HEK293T (cell line): ENCODE data around the gene DLX6.

ENCODE experiments used
- CTCF ChIA-PET: fragments of 350-600 bp; formaldehyde crosslinking; extraction: SDS; loops from one replicate; lab custom pipeline; 2021; ENCODE audit warnings: antibody characterized with exemption, inconsistent platforms; lab: Yijun Ruan, JAX
- POLR2A ChIA-PET: fragments of 350-600 bp; formaldehyde crosslinking; extraction: SDS; loops from one replicate; lab custom pipeline; 2020; ENCODE audit warnings: antibody characterized with exemption, inconsistent platforms; lab: Yijun Ruan, JAX
- DNase-seq: peaks from one replicate; pipeline ENCODE4 v3.0.0; 2012; ENCODE audit warnings: mixed read lengths; ENCODE audit errors: extremely low spot score
- ARNT ChIP-seq: fragments of 450-650 bp; IDR thresholded peaks from 2 replicates; pipeline ENCODE4 v1.6.1; 2017; ENCODE audit warnings: mild to moderate bottlenecking
- BHLHE40 ChIP-seq: fragments of 450-650 bp; IDR thresholded peaks from 2 replicates; pipeline ENCODE4 v1.6.1; 2016; ENCODE audit warnings: mild to moderate bottlenecking, moderate library complexity, borderline replicate concordance
- CTBP1 ChIP-seq: fragments of 450-650 bp; IDR thresholded peaks from 2 replicates; pipeline ENCODE4 v1.6.1; 2016; ENCODE audit warnings: borderline replicate concordance
- ELF4 ChIP-seq: fragments of 450-650 bp; IDR thresholded peaks from 2 replicates; pipeline ENCODE4 v1.6.1; 2017; ENCODE audit warnings: antibody characterized with exemption
- FOXA1 ChIP-seq: fragments of 450-650 bp; IDR thresholded peaks from 2 replicates; pipeline ENCODE4 v1.6.1; 2016; ENCODE audit warnings: mild to moderate bottlenecking
- FOXK2 ChIP-seq: fragments of 450-650 bp; IDR thresholded peaks from 2 replicates; pipeline ENCODE4 v1.6.1; 2016; ENCODE audit warnings: mild to moderate bottlenecking
- FOXM1 ChIP-seq: fragments of 450-650 bp; IDR thresholded peaks from 2 replicates; pipeline ENCODE4 v1.6.1; 2017; ENCODE audit warnings: mild to moderate bottlenecking, borderline replicate concordance
- HDGF ChIP-seq: fragments of 450-650 bp; IDR thresholded peaks from 2 replicates; pipeline ENCODE4 v1.6.1; 2017; ENCODE audit warnings: antibody characterized with exemption, borderline replicate concordance
- L3MBTL2 ChIP-seq: fragments of 450-650 bp; conservative IDR thresholded peaks from 2 replicates; pipeline ENCODE4 v1.6.1; 2016; ENCODE audit warnings: mild to moderate bottlenecking
- LEF1 ChIP-seq: fragments of 450-650 bp; IDR thresholded peaks from 2 replicates; pipeline ENCODE4 v1.6.1; 2017; ENCODE audit warnings: mild to moderate bottlenecking, borderline replicate concordance
- NFRKB ChIP-seq: fragments of 450-650 bp; IDR thresholded peaks from 2 replicates; pipeline ENCODE4 v1.6.1; 2016; ENCODE audit warnings: mild to moderate bottlenecking, moderate library complexity
- PKNOX1 ChIP-seq: fragments of 450-650 bp; IDR thresholded peaks from 2 replicates; pipeline ENCODE4 v1.6.1; 2016
- SP1 ChIP-seq: fragments of 450-650 bp; IDR thresholded peaks from 2 replicates; pipeline ENCODE4 v1.6.1; 2017
- SUZ12 ChIP-seq: fragments of 450-650 bp; IDR thresholded peaks from 2 replicates; pipeline ENCODE4 v1.6.1; 2016; ENCODE audit warnings: mild to moderate bottlenecking
- TARDBP ChIP-seq: fragments of 450-650 bp; IDR thresholded peaks from 2 replicates; pipeline ENCODE4 v1.6.1; 2016
- ZNF384 ChIP-seq: fragments of 450-650 bp; IDR thresholded peaks from 2 replicates; pipeline ENCODE4 v1.6.1; 2016

The DLX6 gene

GRCh38 chr7:97019710-97020225, 14.4 kb downstream of the DLX6 start:
- ChIA-PET POLR2A (no interaction called here), CTCF (no interaction called here)
- no peak for DNase-seq
- no peak for TF ChIP-seq NFRKB
- no peak for TF ChIP-seq FOXA1

- no peak for DNase-seq
- TF ChIP-seq SUZ12: no peak
- no peak for TF ChIP-seq PKNOX1
- no peak for TF ChIP-seq BHLHE40
- TF ChIP-seq FOXK2: no peak
- TF ChIP-seq SP1: no peak
- no peak for TF ChIP-seq ZNF384
- no peak for TF ChIP-seq FOXM1
- TF ChIP-seq ARNT: no peak
- TF ChIP-seq L3MBTL2: no peak
- no peak for TF ChIP-seq NFRKB
- TF ChIP-seq TARDBP: no peak
- TF ChIP-seq CTBP1: no peak
- no peak for TF ChIP-seq ELF4
- TF ChIP-seq HDGF: no peak
- TF ChIP-seq FOXA1: no peak
- TF ChIP-seq LEF1: no peak
- CTCF ChIA-PET: no interaction called here
- POLR2A ChIA-PET: no interaction called here
These were observed 15.2 kb downstream of the DLX6 start for GRCh38 chr7:97020601-97020995.

GRCh38 chr7:97020996-97021746, 15.8 kb downstream of the DLX6 start:
- ChIA-PET POLR2A (interaction anchor here (0.9 kb wide), 1 partner anchor 15 kb away, joined by 3 read pairs; no protein-coding TSS in a partner anchor), CTCF (no interaction called here)

GRCh38 chr7:97021747-97022490, 16.6 kb downstream of the DLX6 start:
- ChIA-PET POLR2A (interaction anchor here (0.9 kb wide), 1 partner anchor 16 kb away, joined by 3 read pairs; no protein-coding TSS in a partner anchor), CTCF (no interaction called here)
- no peak for DNase-seq
- no peak for TF ChIP-seq FOXA1
- TF ChIP-seq L3MBTL2: no peak
- no peak for TF ChIP-seq PKNOX1

More at GRCh38 chr7:97020996-97021746, 15.8 kb downstream of the DLX6 start:
- DNase-seq: no peak
- no peak for TF ChIP-seq LEF1
- no peak for TF ChIP-seq NFRKB
- no peak for TF ChIP-seq SP1
- no peak for TF ChIP-seq SUZ12
- TF ChIP-seq BHLHE40: no peak
- no peak for TF ChIP-seq FOXK2

- POLR2A ChIA-PET: no interaction called here
- CTCF ChIA-PET: no interaction called here
- TF ChIP-seq L3MBTL2: no peak
- TF ChIP-seq ARNT: no peak
- TF ChIP-seq FOXM1: no peak
- no peak for TF ChIP-seq ELF4
- no peak for TF ChIP-seq TARDBP
- no peak for TF ChIP-seq NFRKB
- TF ChIP-seq HDGF: no peak
- TF ChIP-seq SP1: no peak
- no peak for TF ChIP-seq ZNF384
- no peak for TF ChIP-seq BHLHE40
- no peak for TF ChIP-seq PKNOX1
- TF ChIP-seq LEF1: no peak
- no peak for TF ChIP-seq FOXK2
- TF ChIP-seq SUZ12: no peak
- TF ChIP-seq FOXA1: no peak
- no peak for TF ChIP-seq CTBP1
- DNase-seq: no peak
These were observed 17.3 kb downstream of the DLX6 start for GRCh38 chr7:97022491-97023306.
